ENCODE data around the gene CACNA2D1.

- no peak for TF ChIP-seq CTCF (IDR thresholded peaks at IDR 0.05)
- TF ChIP-seq POLR2A (IDR thresholded peaks at IDR 0.05) = no peak
- no peak for TF ChIP-seq POLR2AphosphoS5 (IDR thresholded peaks at IDR 0.05)
These were observed 275.8 kb downstream of the CACNA2D1 start for GRCh38 chr7:82167558-82168314.
